Right lobe of liver (tissue), 6 donors: ENCODE results near the gene ELOB. TPM values are rescaled to one million over a fixed set of nuclear protein-coding genes. Genes with fewer than 3 reads are reported as not detected.

Source experiments
- ATAC-seq, 4 donors: fragments of 200-7000 bp; cut with Tn5 transposase; one replicate each; pipeline ENCODE4 v1.9.1; 2020; ENCODE audit warnings: mild to moderate bottlenecking in 4 of 4, moderate library complexity in 4 of 4
- DNase-seq, 3 donors: peaks; one replicate each; pipeline ENCODE4 v3.0.0-alpha.2; 2020
- H3K27ac ChIP-seq, 3 donors: fragments of 200-600 bp; one replicate each; pipeline ENCODE4 v1.8.0; 2022
- H3K27me3 ChIP-seq, 2 donors: fragments of 200-600 bp; one replicate each; pipeline ENCODE4 v1.8.0; 2022
- H3K36me3 ChIP-seq, 4 donors: fragments of 200-600 bp; sonication (generic) in 1 of 4; one replicate each; pipeline versions ENCODE4 v1.5.1 to v1.8.0; 2017 to 2022; ENCODE audit warnings: control low read depth in 1 of 4
- H3K4me1 ChIP-seq, 4 donors: fragments of 200-600 bp; sonication (generic) in 1 of 4; one replicate each; pipeline versions ENCODE4 v1.5.1 to v1.8.0; 2017 to 2022; ENCODE audit warnings: control low read depth in 1 of 4
- H3K4me3 ChIP-seq, 3 donors: fragments of 200-600 bp; one replicate each; pipeline ENCODE4 v1.8.0; 2022
- H3K9me3 ChIP-seq, 4 donors: fragments of 200-600 bp; sonication (generic) in 1 of 4; one replicate each; pipeline versions ENCODE4 v1.5.1 to v1.8.0; 2017 to 2022; ENCODE audit warnings: control low read depth in 1 of 4
- POLR2A ChIP-seq: fragments of 450-650 bp; IDR thresholded peaks from one replicate; pipeline ENCODE4 v1.6.1; 2017; ENCODE audit warnings: antibody characterized with exemption, mild to moderate bottlenecking
- WGBS: methylation state at CpG from one replicate; pipeline ENCODE4 v1.1.6; 2018; ENCODE audit warnings: low coverage, low lambda C conversion rate; ENCODE audit not compliant: insufficient coverage; ENCODE audit errors: missing lambda C conversion rate; 5-methylcytosine and 5-hydroxymethylcytosine counted together
- intact Hi-C, 2 donors: fragments of 100-400 bp; cut with DNase I; formaldehyde crosslinking; loops; one replicate each; pipeline versions ENCODE4 v1.11.2 to v1.14.1; 2022
- total RNA-seq, 6 experiments: library from RNA; depleted of rRNA in 2 of 6; stranded (reverse); fragments of >200 nt in 2 of 6; fragmentation: NEBNext Ultra II Directional in 3 of 6; extraction: Animal tissue kit (Norgen Biotek cat#: 25700) in 3 of 6; gene quantifications; one replicate each; pipeline versions ENCODE4 v1.1.0 to v1.2.4, GENCODE V29; 2016 to 2023
- TF ChIP-seq, protein P1 (sequence below), 4 donors: fragments of 200-600 bp in 3 of 4; fragments of 450-650 bp in 1 of 4; IDR thresholded peaks; one replicate each; pipeline versions ENCODE4 v1.5.1 to v1.8.0; 2016 to 2022; ENCODE audit warnings: antibody characterized with exemption in 4 of 4, mild to moderate bottlenecking in 2 of 4
- donor health status: DM: no; HTN: yes; CAD: no.
- donor health status: DM: no; HTN: no; CAD: no.
- donor health status: DM: no; HTN: no; CAD: no.
- donor health status: DM: no; HTN: yes; CAD: no.
- donor health status: DM: no; HTN: yes; CAD: no.

The ELOB gene
- total RNA-seq, 6 experiments from 2014 or later, result 97.5 to 521 (median 122) TPM

DNA sequence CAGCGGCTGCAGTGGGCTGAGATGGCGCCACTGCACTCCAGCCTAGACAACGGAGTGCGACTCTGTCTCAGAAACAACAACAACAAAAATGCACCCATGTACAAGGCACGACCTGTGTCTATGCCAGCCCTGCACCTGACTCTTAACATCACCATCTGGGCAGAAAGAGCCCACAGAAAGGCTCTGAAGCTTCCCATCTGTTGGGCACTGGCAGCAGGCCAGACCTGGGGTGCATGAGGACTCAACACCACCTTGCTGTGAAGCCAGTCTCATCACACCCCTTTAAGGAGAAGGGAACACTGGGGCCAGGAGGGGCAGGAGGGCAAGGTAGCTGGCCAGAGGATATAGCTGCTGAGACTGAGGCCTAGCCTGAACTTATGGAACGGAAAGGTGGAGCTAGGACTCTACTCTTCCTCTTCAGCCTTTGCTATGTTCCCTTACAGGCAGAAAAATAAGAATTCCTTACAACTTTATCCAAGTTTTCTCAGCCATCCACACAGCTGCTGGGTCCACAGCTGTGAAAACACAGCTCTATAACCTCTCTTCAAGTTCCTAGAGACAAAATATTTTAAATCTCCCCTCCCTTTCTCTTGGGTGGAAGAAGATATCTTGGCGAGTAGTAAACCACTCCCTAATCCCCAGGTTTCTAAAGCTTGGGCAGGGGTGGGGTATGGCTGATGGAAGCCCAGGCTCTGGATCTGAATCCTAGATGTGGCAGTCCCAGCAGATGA is 2.8 kb downstream of the ELOB start:
- H3K36me3 ChIP-seq, result peaks cover 0 to 49% (median 20%) of the 10 kb centered on the region in 4 donors
- 68% methylated on average over 4 of the region's 7 CpGs for WGBS
- peaks cover 0 to 16% (median 3%) of the 10 kb centered on the region in 4 donors for H3K4me1 ChIP-seq
- ATAC-seq, result no peak
- no peak overlapping the region for H3K4me3 ChIP-seq
- no peak overlapping the region for H3K27ac ChIP-seq
- no peaks in the 10 kb centered on the region for H3K9me3 ChIP-seq
- intact Hi-C loops, result no loop called here
- no peak for DNase-seq
- TF ChIP-seq, protein P1, sequence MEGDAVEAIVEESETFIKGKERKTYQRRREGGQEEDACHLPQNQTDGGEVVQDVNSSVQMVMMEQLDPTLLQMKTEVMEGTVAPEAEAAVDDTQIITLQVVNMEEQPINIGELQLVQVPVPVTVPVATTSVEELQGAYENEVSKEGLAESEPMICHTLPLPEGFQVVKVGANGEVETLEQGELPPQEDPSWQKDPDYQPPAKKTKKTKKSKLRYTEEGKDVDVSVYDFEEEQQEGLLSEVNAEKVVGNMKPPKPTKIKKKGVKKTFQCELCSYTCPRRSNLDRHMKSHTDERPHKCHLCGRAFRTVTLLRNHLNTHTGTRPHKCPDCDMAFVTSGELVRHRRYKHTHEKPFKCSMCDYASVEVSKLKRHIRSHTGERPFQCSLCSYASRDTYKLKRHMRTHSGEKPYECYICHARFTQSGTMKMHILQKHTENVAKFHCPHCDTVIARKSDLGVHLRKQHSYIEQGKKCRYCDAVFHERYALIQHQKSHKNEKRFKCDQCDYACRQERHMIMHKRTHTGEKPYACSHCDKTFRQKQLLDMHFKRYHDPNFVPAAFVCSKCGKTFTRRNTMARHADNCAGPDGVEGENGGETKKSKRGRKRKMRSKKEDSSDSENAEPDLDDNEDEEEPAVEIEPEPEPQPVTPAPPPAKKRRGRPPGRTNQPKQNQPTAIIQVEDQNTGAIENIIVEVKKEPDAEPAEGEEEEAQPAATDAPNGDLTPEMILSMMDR (IDR thresholded peaks at IDR 0.05), result no peak
- TF ChIP-seq POLR2A, result no peak
- H3K27me3 ChIP-seq, result no peaks in the 10 kb centered on the region

DNA sequence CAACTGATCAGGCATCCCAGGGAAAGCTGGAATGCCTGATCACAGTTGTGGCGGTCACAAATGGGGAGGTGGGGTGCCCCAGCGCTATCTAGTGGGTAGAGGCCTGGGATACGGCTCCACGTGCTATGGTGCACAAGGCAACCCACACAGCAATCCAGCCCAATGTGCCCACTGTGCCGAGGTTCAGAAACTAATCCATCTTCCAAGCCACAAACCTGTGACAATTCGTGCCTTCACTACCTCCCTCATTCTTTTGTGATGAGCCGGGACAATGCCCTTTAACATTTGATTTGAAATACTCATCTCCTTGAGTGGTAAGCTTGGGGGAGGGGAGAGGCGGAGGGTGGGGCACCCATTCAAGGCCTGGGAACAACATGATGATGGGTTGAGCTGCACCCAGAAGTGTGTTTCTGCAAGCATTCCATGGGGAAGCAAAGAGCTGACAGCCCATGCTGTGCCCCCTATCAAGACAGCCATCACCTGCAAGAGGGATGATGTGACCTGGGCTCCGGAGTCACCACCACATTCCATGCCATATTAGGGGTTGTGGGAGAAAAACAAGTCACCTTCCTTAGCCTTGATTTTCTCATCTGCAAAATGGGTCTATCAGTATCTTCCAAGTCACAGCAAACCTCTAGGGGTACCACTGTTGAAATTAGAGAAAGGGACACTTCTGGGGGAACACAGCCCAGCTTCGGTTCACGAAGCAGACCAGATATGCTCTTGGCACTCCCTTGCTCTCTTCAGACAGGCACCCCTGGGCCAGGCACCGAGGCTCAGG is 3.7 kb downstream of the ELOB start:
- Histone ChIP-seq H3K4me1 (peaks cover 0 to 12% (median 3%) of the 10 kb centered on the region in 4 donors), H3K36me3 (peaks cover 0 to 58% (median 27%) of the 10 kb centered on the region in 4 donors), H3K4me3 (no peak overlapping the region), H3K27ac (no peak overlapping the region), H3K9me3 (no peaks in the 10 kb centered on the region), H3K27me3 (no peaks in the 10 kb centered on the region)
- TF ChIP-seq POLR2A, result no peak
- TF ChIP-seq, protein P1 (IDR thresholded peaks at IDR 0.05), result no peak
- ATAC-seq (no peak), DNase-seq (no peak)
- 90% methylated on average over 6 of the region's 12 CpGs for WGBS
- intact Hi-C loops, result no loop called here

GRCh38 chr16:2771496-2772402 is 5.3 kb downstream of the ELOB start:
- WGBS, result 87% methylated on average over 3 of the region's 18 CpGs
- H3K4me3 ChIP-seq, result no peak overlapping the region
- TF ChIP-seq POLR2A, result no peak
- ATAC-seq (no peak), DNase-seq (no peak)
- no peaks in the 10 kb centered on the region for H3K9me3 ChIP-seq
- no peak overlapping the region for H3K27ac ChIP-seq
- no peaks in the 10 kb centered on the region for H3K27me3 ChIP-seq
- H3K4me1 ChIP-seq, result peaks cover 0 to 8% (median 3%) of the 10 kb centered on the region in 4 donors
- H3K36me3 ChIP-seq, result peaks cover 0 to 75% (median 40%) of the 10 kb centered on the region in 4 donors
- intact Hi-C loops, result no loop called here

DNA sequence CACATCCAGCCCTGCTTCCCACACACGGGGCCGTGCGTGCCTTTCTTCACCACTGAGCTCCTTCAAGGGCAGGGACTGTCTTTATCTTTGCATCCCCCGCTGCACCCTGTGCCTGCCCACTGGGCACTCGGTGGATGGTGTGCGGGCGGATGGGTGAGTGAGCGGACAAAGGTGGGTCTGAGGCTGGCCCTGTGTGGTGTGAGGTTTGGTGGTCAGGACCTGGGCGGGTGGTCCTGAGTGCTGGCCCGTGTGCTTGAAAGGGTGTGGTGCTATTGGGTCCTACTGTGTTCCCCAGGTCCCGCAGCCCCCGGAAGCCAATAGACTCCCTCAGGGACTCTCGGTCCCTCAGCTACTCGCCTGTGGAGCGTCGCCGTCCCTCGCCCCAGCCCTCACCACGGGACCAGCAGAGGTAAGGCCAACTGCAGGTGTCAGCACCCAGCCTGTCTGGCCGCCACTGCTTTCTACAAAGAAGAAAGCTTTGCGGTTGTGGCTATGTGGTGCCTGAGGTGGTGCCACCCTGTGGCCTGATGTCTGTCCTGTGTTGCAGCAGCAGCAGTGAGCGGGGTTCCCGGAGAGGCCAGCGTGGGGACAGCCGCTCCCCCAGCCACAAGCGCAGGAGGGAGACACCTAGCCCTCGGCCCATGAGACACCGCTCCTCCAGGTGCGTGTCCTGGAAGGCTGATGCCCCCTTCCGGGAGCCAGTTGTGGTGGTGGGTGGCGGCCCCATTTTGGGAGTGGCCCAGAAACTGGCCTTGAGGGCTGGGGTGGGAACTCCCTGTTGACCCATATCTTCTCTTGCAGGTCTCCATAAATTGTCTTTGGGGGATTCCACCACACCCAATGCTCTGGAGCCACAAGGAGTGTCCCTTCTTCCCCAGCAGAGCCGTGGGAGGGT is 6.8 kb downstream of the ELOB start:
- TF ChIP-seq, protein P1 (IDR thresholded peaks at IDR 0.05), result peak in 1 of 4 donors; percentile 6
- no peak for TF ChIP-seq POLR2A
- H3K36me3 ChIP-seq, result peaks cover 5 to 89% (median 47%) of the 10 kb centered on the region in 4 donors
- H3K9me3 ChIP-seq, result no peaks in the 10 kb centered on the region
- H3K27ac ChIP-seq, result no peak overlapping the region
- H3K27me3 ChIP-seq, result no peaks in the 10 kb centered on the region
- H3K4me3 ChIP-seq, result no peak overlapping the region
- intact Hi-C loops, result no loop called here
- no peaks in the 10 kb centered on the region for H3K4me1 ChIP-seq
- DNase-seq (peak in 1 of 3 donors; percentile 19), ATAC-seq (peak in 2 of 4 donors; percentile 5 to 8)
- WGBS, result no CpG with 5 or more reads among the region's 32 CpGs
